Measurements from ENCODE around the gene AHCYL1.
A peak's percentile ranks its signal among the peaks of the same experiment; 100 is the strongest.
"Not testable (repeated sequence)": the region's sequence is repeated elsewhere in the genome, so short reads cannot be mapped to it uniquely, and the experiment has no call there.

Gene AHCYL1

GRCh38 chr1:109950509-109950908 lies 34.1 kb upstream of the AHCYL1 start:
- Histone ChIP-seq H3K27me3 (ENCODE audit: control insufficient read depth, insufficient read depth, low read length) (no peaks in the 10 kb centered on the region), H3K9ac (no peak overlapping the region), H2AFZ (no peak overlapping the region), H3K4me3 (ENCODE audit: low read depth, low read length) (no peak overlapping the region), H3K27ac (no peak overlapping the region), H3K79me2 (no peaks in the 10 kb centered on the region), H3K4me2 (ENCODE audit: low read length) (no peak overlapping the region), H3K4me1 (peaks cover 10% of the 10 kb centered on the region), H3K9me3 (ENCODE audit: control insufficient read depth, low read length) (no peaks in the 10 kb centered on the region), H3K36me3 (ENCODE audit: control insufficient read depth, insufficient read depth, low read length) (no peaks in the 10 kb centered on the region)
- TF ChIP-seq CTCF (IDR thresholded peaks at IDR 0.05): no peak

DNA sequence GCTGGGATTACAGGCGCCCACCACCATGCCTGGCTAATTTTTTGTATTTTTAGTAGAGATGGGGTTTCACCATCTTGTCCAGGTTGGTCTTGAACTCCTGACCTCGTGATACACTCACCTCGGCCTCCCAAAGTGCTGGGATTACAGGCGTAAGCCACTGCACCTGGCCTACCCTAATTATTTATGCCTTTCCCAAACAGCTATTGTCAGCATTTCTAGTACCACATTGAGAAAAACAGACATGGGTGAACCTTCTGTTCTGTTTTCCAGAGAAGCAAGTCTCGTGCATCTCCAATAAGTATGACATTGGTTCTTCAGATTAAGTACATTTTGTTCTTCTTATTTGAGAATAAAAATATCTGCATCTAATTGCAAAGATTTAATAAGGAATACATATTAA lies 33.1 kb upstream of the AHCYL1 start:
- not testable (repeated sequence) for H3K4me2 ChIP-seq (ENCODE audit: low read length); H3K9ac ChIP-seq; H3K79me2 ChIP-seq; H3K9me3 ChIP-seq (ENCODE audit: control insufficient read depth, low read length); H3K4me1 ChIP-seq; H3K27me3 ChIP-seq (ENCODE audit: control insufficient read depth, insufficient read depth, low read length); H3K4me3 ChIP-seq (ENCODE audit: low read depth, low read length); H3K27ac ChIP-seq; H3K36me3 ChIP-seq (ENCODE audit: control insufficient read depth, insufficient read depth, low read length); H2AFZ ChIP-seq

DNA sequence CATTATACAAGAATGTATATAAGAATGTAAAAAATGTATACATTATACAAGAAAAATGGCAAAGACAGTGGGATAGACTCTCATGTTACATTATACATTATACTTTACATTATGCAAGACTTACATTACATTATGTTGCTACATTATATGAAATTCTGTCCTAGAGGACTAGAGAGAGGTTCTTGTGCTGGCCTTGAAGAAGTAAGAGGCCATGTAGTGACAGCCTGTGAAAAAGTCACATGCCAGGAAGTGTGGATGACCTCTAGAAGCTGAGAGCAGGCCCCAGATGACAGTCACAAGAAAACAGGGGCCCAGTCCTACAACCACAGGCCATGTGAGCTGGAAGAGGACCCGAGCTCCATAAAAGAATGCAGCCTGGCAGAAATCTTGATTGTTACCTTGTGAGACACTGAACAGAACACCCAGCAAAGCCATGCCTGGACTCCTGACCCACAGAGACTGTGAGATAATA lies 30.5 kb upstream of the AHCYL1 start:
- no peak for TF ChIP-seq CTCF (IDR thresholded peaks at IDR 0.05)
- no peaks in the 10 kb centered on the region for H3K4me1 ChIP-seq
- H3K27ac ChIP-seq: no peak overlapping the region
- no peak overlapping the region for H2AFZ ChIP-seq
- no peaks in the 10 kb centered on the region for H3K27me3 ChIP-seq (ENCODE audit: control insufficient read depth, insufficient read depth, low read length)
- no peak overlapping the region for H3K4me3 ChIP-seq (ENCODE audit: low read depth, low read length)
- H3K9me3 ChIP-seq (ENCODE audit: control insufficient read depth, low read length): no peaks in the 10 kb centered on the region
- H3K79me2 ChIP-seq: no peaks in the 10 kb centered on the region
- no peak overlapping the region for H3K9ac ChIP-seq
- no peak overlapping the region for H3K4me2 ChIP-seq (ENCODE audit: low read length)
- no peaks in the 10 kb centered on the region for H3K36me3 ChIP-seq (ENCODE audit: control insufficient read depth, insufficient read depth, low read length)

DNA sequence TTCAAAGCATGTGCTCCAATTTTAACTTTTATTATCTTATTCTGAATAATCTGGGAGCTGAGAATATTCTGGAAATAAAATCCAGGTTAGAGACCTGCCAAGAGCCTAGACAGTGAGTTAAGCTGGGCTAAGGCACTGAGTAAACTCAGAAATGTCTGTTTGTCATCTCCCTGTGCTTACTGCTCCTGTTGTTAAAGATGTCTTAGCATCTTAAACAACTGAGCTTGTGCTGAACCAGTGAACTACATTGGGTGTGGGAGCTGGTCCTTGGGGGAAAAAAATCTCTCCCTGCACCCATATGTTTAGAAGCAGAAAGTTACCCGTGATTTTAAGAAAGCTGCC lies 25.0 kb upstream of the AHCYL1 start:
- no peaks in the 10 kb centered on the region for H3K9me3 ChIP-seq (ENCODE audit: control insufficient read depth, low read length)
- peak overlapping the region; percentile 40 for H3K4me2 ChIP-seq (ENCODE audit: low read length)
- no peak overlapping the region for H3K9ac ChIP-seq
- no peaks in the 10 kb centered on the region for H3K27me3 ChIP-seq (ENCODE audit: control insufficient read depth, insufficient read depth, low read length)
- peaks cover 12% of the 10 kb centered on the region for H3K4me1 ChIP-seq
- peak overlapping the region; percentile 64 for H2AFZ ChIP-seq
- H3K27ac ChIP-seq: peak overlapping the region; percentile 69
- no peak overlapping the region for H3K4me3 ChIP-seq (ENCODE audit: low read depth, low read length)
- H3K36me3 ChIP-seq (ENCODE audit: control insufficient read depth, insufficient read depth, low read length): no peaks in the 10 kb centered on the region
- TF ChIP-seq CTCF (IDR thresholded peaks at IDR 0.05): no peak
- H3K79me2 ChIP-seq: no peaks in the 10 kb centered on the region

- Histone ChIP-seq H3K4me1 (peaks cover 12% of the 10 kb centered on the region), H3K4me3 (ENCODE audit: low read depth, low read length) (no peak overlapping the region), H3K79me2 (no peaks in the 10 kb centered on the region), H3K27me3 (ENCODE audit: control insufficient read depth, insufficient read depth, low read length) (no peaks in the 10 kb centered on the region), H3K9me3 (ENCODE audit: control insufficient read depth, low read length) (no peaks in the 10 kb centered on the region), H3K27ac (peak overlapping the region; percentile 69), H3K36me3 (ENCODE audit: control insufficient read depth, insufficient read depth, low read length) (no peaks in the 10 kb centered on the region), H3K9ac (no peak overlapping the region), H2AFZ (peak overlapping the region; percentile 64), H3K4me2 (ENCODE audit: low read length) (peak overlapping the region; percentile 40)
- no peak for TF ChIP-seq CTCF (IDR thresholded peaks at IDR 0.05)
Measured at GRCh38 chr1:109959974-109960744, 24.4 kb upstream of the AHCYL1 start.
